HEK293 (cell line): ENCODE data around the gene STAC2.
A peak's percentile ranks its signal among the peaks of the same experiment; 100 is the strongest.

ENCODE experiments used
- CTCF ChIA-PET: fragments of 350-600 bp; formaldehyde crosslinking; extraction: SDS; loops from one replicate; lab custom pipeline; 2021; ENCODE audit warnings: antibody characterized with exemption; lab: Yijun Ruan, JAX
- POLR2A ChIA-PET: fragments of 300-600 bp; formaldehyde crosslinking; extraction: SDS; loops from one replicate; lab custom pipeline; 2020; ENCODE audit warnings: antibody characterized with exemption, inconsistent platforms; lab: Yijun Ruan, JAX
- H3K27ac ChIP-seq: fragments of 200-500 bp; sonication (Bioruptor generic); 2 replicates; pipeline ENCODE4 v1.5.1; 2014; ENCODE audit warnings: low read depth, low read length, control low read depth, inconsistent platforms; ENCODE audit errors: extremely low read depth
- H3K36me3 ChIP-seq, 2 experiments: fragments of 200-500 bp in 1 of 2; sonication (Bioruptor generic) in 1 of 2; 1 replicate in 1 of 2; 2 replicates in 1 of 2; pipeline ENCODE4 v1.5.1; 2014 to 2017; ENCODE audit warnings: inconsistent platforms in 2 of 2, low read length in 2 of 2; ENCODE audit not compliant: control insufficient read depth in 2 of 2, insufficient read depth in 1 of 2
- H3K4me1 ChIP-seq: fragments of 200-500 bp; sonication (Bioruptor generic); 2 replicates; pipeline ENCODE4 v1.5.1; 2014; ENCODE audit warnings: mild to moderate bottlenecking, low read length, inconsistent platforms; ENCODE audit not compliant: control insufficient read depth, insufficient read depth
- H3K4me3 ChIP-seq: 2 replicates; pipeline ENCODE4 v1.5.1; 2011; ENCODE audit warnings: low read depth, mild to moderate bottlenecking, control low read depth, low read length, moderate library complexity
- H3K9me3 ChIP-seq: fragments of 200-500 bp; sonication (Bioruptor generic); 2 replicates; pipeline ENCODE4 v1.5.1; 2014; ENCODE audit warnings: low read depth, low read length, inconsistent platforms; ENCODE audit not compliant: control insufficient read depth, insufficient read depth
- GLI2 ChIP-seq: fragments of 450-650 bp; formaldehyde crosslinking; IDR thresholded peaks from 2 replicates; pipeline ENCODE4; 2017; ENCODE audit warnings: missing biosample characterization, missing genetic modification characterization, low read depth, borderline replicate concordance
- HIC1 ChIP-seq: fragments of 450-650 bp; formaldehyde crosslinking; IDR thresholded peaks from 2 replicates; pipeline ENCODE4 v1.5.1; 2016; ENCODE audit warnings: missing biosample characterization, missing genetic modification characterization
- HOXD13 ChIP-seq: sonication (generic); formaldehyde crosslinking; IDR thresholded peaks from 2 replicates; pipeline ENCODE4 v1.8.0; 2022; ENCODE audit warnings: missing genetic modification reagents, borderline replicate concordance
- KLF1 ChIP-seq: fragments of 450-650 bp; formaldehyde crosslinking; IDR thresholded peaks from 2 replicates; pipeline ENCODE4 v1.5.1; 2016; ENCODE audit warnings: missing biosample characterization, missing genetic modification characterization
- PATZ1 ChIP-seq: fragments of 450-650 bp; formaldehyde crosslinking; IDR thresholded peaks from 2 replicates; pipeline ENCODE4 v1.5.1; 2016; ENCODE audit warnings: missing biosample characterization, missing genetic modification characterization
- ZBTB10 ChIP-seq: fragments of 450-650 bp; formaldehyde crosslinking; IDR thresholded peaks from 2 replicates; pipeline ENCODE4 v1.5.1; 2016; ENCODE audit warnings: missing biosample characterization, missing genetic modification characterization
- ZNF184 ChIP-seq: fragments of 450-650 bp; IDR thresholded peaks from 2 replicates; pipeline ENCODE4 v1.5.1; 2018; ENCODE audit warnings: missing biosample characterization, mild to moderate bottlenecking, missing genetic modification characterization
- ZNF214 ChIP-seq: fragments of 450-650 bp; formaldehyde crosslinking; IDR thresholded peaks from 2 replicates; pipeline ENCODE4 v1.5.1; 2017; ENCODE audit warnings: missing biosample characterization, mild to moderate bottlenecking, missing genetic modification characterization, borderline replicate concordance
- ZNF324 ChIP-seq: fragments of 450-650 bp; formaldehyde crosslinking; IDR thresholded peaks from 2 replicates; pipeline ENCODE4 v1.5.1; 2016; ENCODE audit warnings: missing biosample characterization, missing genetic modification characterization
- ZNF335 ChIP-seq: fragments of 450-650 bp; formaldehyde crosslinking; conservative IDR thresholded peaks from 2 replicates; pipeline ENCODE4 v1.5.1; 2016; ENCODE audit warnings: missing biosample characterization, missing genetic modification characterization
- ZNF350 ChIP-seq: fragments of 450-650 bp; formaldehyde crosslinking; IDR thresholded peaks from 2 replicates; pipeline ENCODE4 v1.5.0; 2017; ENCODE audit warnings: missing biosample characterization, mild to moderate bottlenecking, missing genetic modification characterization
- ZNF366 ChIP-seq: fragments of 450-650 bp; formaldehyde crosslinking; conservative IDR thresholded peaks from 2 replicates; pipeline ENCODE4 v1.5.1; 2016; ENCODE audit warnings: missing biosample characterization, missing genetic modification characterization
- ZNF37A ChIP-seq: fragments of 450-650 bp; IDR thresholded peaks from 2 replicates; pipeline ENCODE4 v1.5.1; 2018; ENCODE audit warnings: missing biosample characterization, missing genetic modification characterization
- ZNF391 ChIP-seq: fragments of 450-650 bp; formaldehyde crosslinking; IDR thresholded peaks from 2 replicates; pipeline ENCODE4 v1.5.1; 2016; ENCODE audit warnings: low read depth, missing biosample characterization, missing genetic modification characterization, borderline replicate concordance
- ZNF513 ChIP-seq: fragments of 450-650 bp; IDR thresholded peaks from 2 replicates; pipeline ENCODE4 v1.5.1; 2018; ENCODE audit warnings: missing biosample characterization, missing genetic modification characterization
- ZNF529 ChIP-seq: fragments of 450-650 bp; formaldehyde crosslinking; IDR thresholded peaks from 2 replicates; pipeline ENCODE4 v1.5.1; 2017; ENCODE audit warnings: missing genetic modification characterization, missing biosample characterization; ENCODE audit not compliant: insufficient replicate concordance
- ZNF530 ChIP-seq: fragments of 450-650 bp; formaldehyde crosslinking; IDR thresholded peaks from 2 replicates; pipeline ENCODE4 v1.5.1; 2016; ENCODE audit warnings: low read depth, missing biosample characterization, missing genetic modification characterization
- ZNF561 ChIP-seq: fragments of 450-650 bp; IDR thresholded peaks from 2 replicates; pipeline ENCODE4 v1.5.1; 2018; ENCODE audit warnings: missing biosample characterization, missing genetic modification characterization, borderline replicate concordance
- ZNF600 ChIP-seq: fragments of 450-650 bp; formaldehyde crosslinking; IDR thresholded peaks from 2 replicates; pipeline ENCODE4 v1.5.1; 2016; ENCODE audit warnings: missing biosample characterization, missing genetic modification characterization
- ZNF623 ChIP-seq: fragments of 450-650 bp; formaldehyde crosslinking; IDR thresholded peaks from 2 replicates; pipeline ENCODE4 v1.5.1; 2016; ENCODE audit warnings: missing biosample characterization, missing genetic modification characterization
- ZNF639 ChIP-seq: fragments of 450-650 bp; formaldehyde crosslinking; IDR thresholded peaks from 2 replicates; pipeline ENCODE4 v1.5.1; 2016; ENCODE audit warnings: missing biosample characterization, missing genetic modification characterization
- ZNF660 ChIP-seq: fragments of 450-650 bp; IDR thresholded peaks from 2 replicates; pipeline ENCODE4 v1.5.1; 2018; ENCODE audit warnings: missing biosample characterization, mild to moderate bottlenecking, missing genetic modification characterization
- ZNF670 ChIP-seq: fragments of 450-650 bp; formaldehyde crosslinking; IDR thresholded peaks from 2 replicates; pipeline ENCODE4 v1.5.1; 2016; ENCODE audit warnings: missing biosample characterization, missing genetic modification characterization, low read depth
- ZNF768 ChIP-seq: fragments of 450-650 bp; formaldehyde crosslinking; IDR thresholded peaks from 2 replicates; pipeline ENCODE4 v1.5.1; 2018; ENCODE audit warnings: missing biosample characterization, mild to moderate bottlenecking, missing genetic modification characterization
- ZNF830 ChIP-seq: fragments of 450-650 bp; IDR thresholded peaks from 2 replicates; pipeline ENCODE4 v1.5.0; 2018; ENCODE audit warnings: missing biosample characterization, missing genetic modification characterization, low read depth, mild to moderate bottlenecking, moderate library complexity

The STAC2 gene

GRCh38 chr17:39239640-39240314 is 14.0 kb upstream of the STAC2 start (continued):
- TF ChIP-seq ZBTB10 = no peak
- no peak for TF ChIP-seq ZNF37A (tag by site-specific recombination)
- TF ChIP-seq ZNF529 = no peak
- no peak for TF ChIP-seq ZNF214 (tag by site-specific recombination)
- no peak for TF ChIP-seq ZNF530 (tag by site-specific recombination)
- TF ChIP-seq ZNF513 (tag by site-specific recombination) = no peak
- no peak for TF ChIP-seq ZNF670 (tag by site-specific recombination)
- no peak for TF ChIP-seq ZNF639
- TF ChIP-seq ZNF600 (tag by site-specific recombination) = peak; percentile 52
- TF ChIP-seq ZNF335 (tag by site-specific recombination) = no peak
- TF ChIP-seq ZNF660 (tag by site-specific recombination) = no peak
- no peak for TF ChIP-seq KLF1 (tag by site-specific recombination)
- no peak for TF ChIP-seq GLI2 (tag by site-specific recombination)
- no peak for TF ChIP-seq ZNF830 (tag by site-specific recombination)
- TF ChIP-seq, all 188 proteins: peak for 10

GRCh38 chr17:39238311-39238972 is 12.7 kb upstream of the STAC2 start:
- no peaks in the 10 kb centered on the region; the same call in 1 of the 2 replicates for H3K4me1 ChIP-seq
- no peaks in the 10 kb centered on the region for H3K9me3 ChIP-seq
- ChIA-PET CTCF (interaction anchor here (0.6 to 20.9 kb wide), 20 partner anchors 8 to 360 kb away, joined by 3 to 733 read pairs (median 4); partner anchors contain the start of genes RPL19 and STAC2), POLR2A (interaction anchor here (1.0 to 6.0 kb wide), 4 partner anchors 13 to 38 kb away, joined by 3 to 47 read pairs (median 24); partner anchors contain the start of genes RPL19 and STAC2)
- H3K27ac ChIP-seq = no peak overlapping the region
- H3K36me3 ChIP-seq = no peaks in the 10 kb centered on the region
- H3K4me3 ChIP-seq = no peak overlapping the region
- TF ChIP-seq KLF1 (tag by site-specific recombination) = no peak
- TF ChIP-seq ZNF391 (tag by site-specific recombination) = no peak
- peak; percentile 85 for TF ChIP-seq PATZ1
- peak; percentile 90 for TF ChIP-seq HIC1 (tag by site-specific recombination)
- no peak for TF ChIP-seq ZNF623
- TF ChIP-seq ZNF561 = peak; percentile 34; the same call in 1 of the 2 replicates
- TF ChIP-seq HOXD13 (CRISPR knock-in tag) = no peak
- TF ChIP-seq ZNF350 (tag by site-specific recombination) = no peak
- peak; percentile 25; the same call in 1 of the 2 replicates for TF ChIP-seq ZNF366
- TF ChIP-seq ZNF324 (tag by site-specific recombination) = 0 out of 2 replicates have a peak, but pooled peaks have one; percentile 44
- TF ChIP-seq ZNF184 = 0 out of 2 replicates have a peak, but pooled peaks have one; percentile 32
- TF ChIP-seq ZNF768 (tag by site-specific recombination) = peak; percentile 73
- no peak for TF ChIP-seq ZNF670 (tag by site-specific recombination)
